Pancreas (tissue), 10 donors: Measurements from ENCODE around the gene RNF186. TPM values are rescaled to one million over a fixed set of nuclear protein-coding genes. Genes with fewer than 3 reads are reported as not detected.

Source experiments
- ATAC-seq, 4 donors: fragments of 200-7000 bp; cut with Tn5 transposase; one replicate each; pipeline versions ENCODE4 v1.8.0 to v1.9.1; 2020; ENCODE audit warnings: mild to moderate bottlenecking in 4 of 4, moderate library complexity in 4 of 4
- DNase-seq, 6 donors: peaks; one replicate each; pipeline ENCODE4 v3.0.0-alpha.2; 2020
- FAIRE-seq: peaks from 2 replicates; lab custom pipeline; 2012; peaks lifted over from hg19 to GRCh38; lab: Jason Lieb, UNC
- H3K27ac ChIP-seq, 4 donors: fragments of 200-600 bp; sonication (generic); 1 replicate in 3 of 4; 2 replicates in 1 of 4; pipeline versions ENCODE4 v1.5.0 to v1.8.0; 2020
- H3K27me3 ChIP-seq, 4 donors: fragments of 200-600 bp; one replicate each; pipeline ENCODE4 v1.8.0; 2021
- H3K36me3 ChIP-seq, 3 donors: fragments of 200-600 bp; sonication (generic) in 1 of 3; one replicate each; pipeline versions ENCODE4 v1.5.0 to v1.8.0; 2020 to 2021
- H3K4me1 ChIP-seq, 3 donors: fragments of 200-600 bp; one replicate each; pipeline ENCODE4 v1.8.0; 2021
- H3K4me3 ChIP-seq, 4 donors: fragments of 200-600 bp; sonication (generic) in 2 of 4; one replicate each; pipeline versions ENCODE4 v1.5.0 to v1.8.0; 2020 to 2021
- H3K9me3 ChIP-seq, 4 donors: fragments of 200-600 bp; one replicate each; pipeline ENCODE4 v1.8.0; 2021
- WGBS, 2 donors: extraction: QIAGEN DNeasy Blood & Tissue Kit; methylation state at CpG; one replicate each; pipeline ENCODE4 v1.1.7; 2013; 5-methylcytosine and 5-hydroxymethylcytosine counted together
- intact Hi-C, 3 donors: fragments of 100-400 bp; cut with DNase I; formaldehyde crosslinking; loops; one replicate each; pipeline versions ENCODE4 v1.11.1 to v1.14.2; 2022
- polyA plus RNA-seq, 2 donors: library from polyadenylated mRNA; stranded (reverse); fragments of 200-250 nt; gene quantifications; one replicate each; pipeline ENCODE4 v1.2.3, GENCODE V29; 2013
- total RNA-seq, 6 donors: library from RNA; stranded (reverse); fragmentation: NEBNext Ultra II Directional in 4 of 6; extraction: Animal tissue kit (Norgen Biotek cat#: 25700) in 4 of 6; gene quantifications; one replicate each; pipeline versions ENCODE4 v1.2.1 to v1.2.4, GENCODE V29; 2021 to 2023
- TF ChIP-seq, protein P1 (sequence below), 4 donors: fragments of 200-600 bp; sonication (generic) in 3 of 4; IDR thresholded peaks; one replicate each; pipeline versions ENCODE4 v1.5.0 to v1.8.0; 2021; ENCODE audit warnings: antibody characterized with exemption in 4 of 4
- donor health status: healthy with polysubstance abuse.
- donor health status: DM: no; HTN: no; CAD: no; lungs with moderate emphysema.
- donor health status: DM: no; HTN: no; CAD: no.
- donor health status: control.
- donor health status: control.
- donor health status: Bipolar disorder and iron deficiency.
- donor health status: DM: yes; HTN: yes; CAD: no.
- donor health status: DM: no; HTN: no; CAD: no.
- donor health status: DM: no; HTN: no; CAD: no.
- donor health status: DM: yes; HTN: yes; CAD: no.

RNF186 gene
- total and polyA plus RNA-seq, 8 donors = 13.2 to 29.6 (median 24.0) TPM

DNA sequence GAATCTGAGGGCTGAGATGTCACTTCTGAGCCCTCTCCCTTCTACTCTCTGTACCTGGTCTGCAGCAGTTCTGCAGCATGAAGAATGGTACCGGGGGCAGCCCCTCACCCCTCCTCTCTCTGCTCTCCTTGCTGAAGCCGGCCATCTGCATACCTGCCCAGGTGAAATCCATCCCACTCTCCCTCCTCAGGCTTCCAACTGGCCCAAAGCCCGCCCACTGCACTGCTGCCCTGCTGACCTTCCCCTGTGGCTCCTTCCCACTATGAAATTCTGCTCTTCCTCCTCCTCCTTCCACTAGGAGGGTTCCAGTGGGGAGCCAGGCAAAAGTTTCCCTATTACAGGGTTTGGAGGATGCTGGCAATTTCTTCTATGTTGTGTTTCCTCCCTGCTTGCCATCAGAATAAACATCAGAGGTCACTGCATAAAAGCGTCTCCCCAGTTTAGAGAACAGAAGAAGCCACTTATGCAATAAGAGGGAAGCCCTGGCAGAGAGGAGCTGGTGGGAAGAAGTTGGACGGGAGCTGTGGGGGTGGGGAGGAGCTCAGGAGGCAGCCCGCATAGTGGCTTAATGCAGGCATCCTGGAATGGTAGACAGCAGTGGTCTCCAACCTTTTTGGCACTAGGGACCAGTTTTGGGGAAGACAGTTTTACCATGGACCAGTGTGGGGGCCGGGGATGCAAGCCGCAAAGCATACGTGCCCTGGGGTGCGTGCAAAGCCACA, 45.7 kb downstream of the RNF186 start:
- DNase-seq = no peak
- 85 to 90% methylated on average over 9 to 10 of the region's 10 CpGs for WGBS, 2 donors
- Histone ChIP-seq H3K27ac (no peak overlapping the region), H3K4me1 (no peaks in the 10 kb centered on the region), H3K9me3 (no peaks in the 10 kb centered on the region), H3K36me3 (peaks cover 0 to 16% (median 0%) of the 10 kb centered on the region in 3 donors), H3K4me3 (no peak overlapping the region), H3K27me3 (no peaks in the 10 kb centered on the region)
- TF ChIP-seq, protein P1, sequence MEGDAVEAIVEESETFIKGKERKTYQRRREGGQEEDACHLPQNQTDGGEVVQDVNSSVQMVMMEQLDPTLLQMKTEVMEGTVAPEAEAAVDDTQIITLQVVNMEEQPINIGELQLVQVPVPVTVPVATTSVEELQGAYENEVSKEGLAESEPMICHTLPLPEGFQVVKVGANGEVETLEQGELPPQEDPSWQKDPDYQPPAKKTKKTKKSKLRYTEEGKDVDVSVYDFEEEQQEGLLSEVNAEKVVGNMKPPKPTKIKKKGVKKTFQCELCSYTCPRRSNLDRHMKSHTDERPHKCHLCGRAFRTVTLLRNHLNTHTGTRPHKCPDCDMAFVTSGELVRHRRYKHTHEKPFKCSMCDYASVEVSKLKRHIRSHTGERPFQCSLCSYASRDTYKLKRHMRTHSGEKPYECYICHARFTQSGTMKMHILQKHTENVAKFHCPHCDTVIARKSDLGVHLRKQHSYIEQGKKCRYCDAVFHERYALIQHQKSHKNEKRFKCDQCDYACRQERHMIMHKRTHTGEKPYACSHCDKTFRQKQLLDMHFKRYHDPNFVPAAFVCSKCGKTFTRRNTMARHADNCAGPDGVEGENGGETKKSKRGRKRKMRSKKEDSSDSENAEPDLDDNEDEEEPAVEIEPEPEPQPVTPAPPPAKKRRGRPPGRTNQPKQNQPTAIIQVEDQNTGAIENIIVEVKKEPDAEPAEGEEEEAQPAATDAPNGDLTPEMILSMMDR (IDR thresholded peaks at IDR 0.05) = no peak
- no peak for FAIRE-seq
- intact Hi-C loops = no loop called here
- ATAC-seq = no peak

DNA sequence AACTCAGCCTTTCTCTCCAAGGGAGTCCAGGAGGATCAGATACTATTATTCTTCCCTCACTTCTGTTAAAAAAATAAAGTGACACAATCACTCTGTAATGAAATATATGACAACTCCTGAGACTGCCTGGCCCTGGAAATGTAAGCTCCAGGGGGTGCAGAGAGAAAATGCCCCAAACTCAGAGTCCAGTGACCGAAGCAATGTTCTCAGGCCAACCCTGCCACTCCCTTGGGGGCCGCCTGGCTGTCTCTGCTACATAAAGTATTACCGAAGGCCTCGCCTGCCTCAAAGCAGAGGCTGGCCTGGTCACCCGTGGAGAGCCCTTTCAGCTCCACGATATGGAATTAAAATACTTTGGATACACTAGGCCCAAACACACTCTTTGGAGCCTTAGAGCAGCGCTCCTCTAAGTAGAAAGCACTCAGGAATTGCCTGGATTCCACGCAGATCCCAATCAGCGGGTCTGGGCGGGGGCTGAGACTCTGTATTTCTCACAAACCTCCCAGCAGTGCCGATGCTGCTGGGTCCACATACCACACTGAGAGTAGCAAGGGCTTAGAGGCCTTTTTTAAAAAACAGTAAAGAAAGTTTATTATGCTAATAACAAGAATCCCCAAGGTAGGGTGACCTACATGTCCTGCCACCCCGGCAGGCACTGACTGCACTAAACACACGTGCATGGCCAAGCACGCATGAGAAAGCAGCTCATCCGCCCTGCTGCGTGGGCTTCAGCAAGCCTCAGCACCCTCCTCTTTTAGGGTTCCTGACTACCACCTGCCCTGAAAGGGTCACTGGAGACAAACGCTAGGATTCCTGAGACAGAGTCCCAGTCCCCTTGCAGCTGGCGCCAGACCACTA, 46.5 kb downstream of the RNF186 start:
- FAIRE-seq (no peak), DNase-seq (no peak), ATAC-seq (peak in 1 of 4 donors; percentile 23)
- no peak overlapping the region for H3K4me3 ChIP-seq
- peaks cover 0 to 16% (median 0%) of the 10 kb centered on the region in 3 donors for H3K36me3 ChIP-seq
- TF ChIP-seq, protein P1 (IDR thresholded peaks at IDR 0.05) = no peak
- intact Hi-C loops = no loop called here
- 84 to 91% methylated on average over 18 of the region's 18 CpGs for WGBS, 2 donors
- H3K9me3 ChIP-seq = no peaks in the 10 kb centered on the region
- H3K4me1 ChIP-seq = no peaks in the 10 kb centered on the region
- no peak overlapping the region for H3K27ac ChIP-seq
- no peaks in the 10 kb centered on the region for H3K27me3 ChIP-seq

DNA sequence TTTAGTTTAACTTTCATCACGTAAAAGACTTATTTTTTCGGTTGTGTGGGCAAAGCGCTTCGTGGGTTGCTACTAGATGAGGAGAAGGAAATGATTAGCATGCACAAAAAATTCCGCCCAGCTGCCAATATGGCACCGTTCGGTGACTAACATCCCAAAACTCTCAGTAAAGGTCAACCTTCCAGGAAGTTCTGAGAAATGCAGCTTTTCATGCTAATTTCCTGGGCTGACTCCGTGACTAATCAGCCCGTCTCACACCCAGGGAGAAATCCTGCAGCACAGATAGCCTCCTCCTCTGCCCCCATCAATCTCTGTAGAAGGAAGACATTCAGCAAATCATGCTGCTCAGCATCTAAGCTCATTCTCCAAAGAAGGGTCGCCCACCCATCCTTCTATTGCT, 49.5 kb downstream of the RNF186 start:
- FAIRE-seq = no peak
- H3K27ac ChIP-seq = no peak overlapping the region
- peaks cover 0 to 6% (median 0%) of the 10 kb centered on the region in 3 donors for H3K36me3 ChIP-seq
- H3K27me3 ChIP-seq = no peaks in the 10 kb centered on the region
- intact Hi-C loops = no loop called here
- TF ChIP-seq, protein P1 (IDR thresholded peaks at IDR 0.05) = no peak
- H3K4me1 ChIP-seq = no peaks in the 10 kb centered on the region
- no peak for DNase-seq
- no peak overlapping the region for H3K4me3 ChIP-seq
- ATAC-seq = peak in 3 of 4 donors; percentile 30 to 47 (median 36)
- 87 to 90% methylated on average over 10 of the region's 10 CpGs for WGBS, 2 donors
- no peaks in the 10 kb centered on the region for H3K9me3 ChIP-seq

DNA sequence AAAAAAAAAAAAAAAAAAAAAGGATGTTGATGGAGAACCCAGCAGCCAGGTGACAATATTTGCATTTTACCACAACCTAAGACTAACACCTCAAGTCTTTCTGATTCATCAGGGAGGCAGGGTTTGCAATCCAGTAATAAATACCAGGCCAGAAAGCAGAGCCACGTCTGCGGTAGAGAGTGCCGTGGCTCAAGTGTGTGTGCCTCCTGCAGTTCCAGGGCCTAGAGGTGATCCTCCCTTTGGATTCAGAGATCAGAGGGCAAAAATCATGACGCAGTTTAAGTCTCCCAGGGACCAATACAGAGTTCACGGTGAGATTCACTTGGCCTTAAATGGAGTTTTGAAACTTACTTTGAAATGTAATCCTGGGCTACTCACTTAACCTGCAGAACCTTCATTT, 50.2 kb downstream of the RNF186 start:
- no peaks in the 10 kb centered on the region for H3K36me3 ChIP-seq
- intact Hi-C loops = loop anchor here in 1 of 3 donors (5.0 kb wide), 1 partner anchor 112 kb away; no protein-coding TSS in a partner anchor
- H3K27ac ChIP-seq = no peak overlapping the region
- TF ChIP-seq, protein P1 (IDR thresholded peaks at IDR 0.05) = no peak
- no peak for FAIRE-seq
- no peak overlapping the region for H3K4me3 ChIP-seq
- peak in 1 of 4 donors; percentile 12 for ATAC-seq
- DNase-seq = no peak
- H3K27me3 ChIP-seq = no peaks in the 10 kb centered on the region
- 90 to 93% methylated on average over 5 of the region's 5 CpGs for WGBS, 2 donors
- no peaks in the 10 kb centered on the region for H3K4me1 ChIP-seq
- H3K9me3 ChIP-seq = no peaks in the 10 kb centered on the region

Other genes starting within 250 kb of the RNF186 start
- gene NBL1, start 171.0 kb downstream of the RNF186 start, total RNA-seq = 10 to 100 TPM in 4 of 6 donors, 1 to 10 TPM in 2; 5.8 to 45.6 (median 15.1) TPM
- gene NBL1, start 171.0 kb downstream of the RNF186 start, polyA plus RNA-seq = 10 to 100 TPM; 27.7 to 28.2 TPM
- gene HTR6, start 150.4 kb downstream of the RNF186 start, total RNA-seq = not detected
- not detected for gene HTR6, start 150.4 kb downstream of the RNF186 start, polyA plus RNA-seq
- gene TMCO4, start 15.4 kb downstream of the RNF186 start, total RNA-seq = 10 to 100 TPM; 12.6 to 22.2 (median 14.7) TPM
- gene TMCO4, start 15.4 kb downstream of the RNF186 start, polyA plus RNA-seq = 10 to 100 TPM; 23.9 to 25.1 TPM
- 1 to 10 TPM; 3.0 to 4.1 (median 3.4) TPM for gene OTUD3, start 67.1 kb upstream of the RNF186 start, total RNA-seq
- gene OTUD3, start 67.1 kb upstream of the RNF186 start, polyA plus RNA-seq = 1 to 10 TPM; 2.0 to 2.9 TPM
- gene PLA2G2E, start 108.3 kb upstream of the RNF186 start, total RNA-seq = not detected
- not detected for gene PLA2G2E, start 108.3 kb upstream of the RNF186 start, polyA plus RNA-seq
- gene PLA2G2A, start 164.3 kb upstream of the RNF186 start, total RNA-seq = 10 to 100 TPM in 3 of 6 donors, 1 to 10 TPM in 1, under 1 TPM in 2; 0.42 to 53.5 (median 6.1) TPM
- gene PLA2G2A, start 164.3 kb upstream of the RNF186 start, polyA plus RNA-seq = 10 to 100 TPM in 1 of 2 donors, 1 to 10 TPM in 1; 6.7 to 29.7 TPM